HepG2 (cell line): ENCODE measurements around the gene PRMT5. TPM values are rescaled to one million over a fixed set of nuclear protein-coding genes. Genes with fewer than 3 reads are reported as not detected.

Source experiments
- ARNT2 ChIP-seq: sonication (generic); formaldehyde crosslinking; IDR thresholded peaks from 2 replicates; pipeline ENCODE4 v1.8.0; 2022; ENCODE audit warnings: mild to moderate bottlenecking, low read depth, missing genetic modification reagents, moderate library complexity
- CBFB ChIP-seq: sonication (generic); formaldehyde crosslinking; IDR thresholded peaks from 2 replicates; pipeline ENCODE4 v1.4.0; 2020; ENCODE audit warnings: missing genetic modification reagents
- CBX2 ChIP-seq, 2 experiments: fragments of 200-600 bp in 1 of 2; sonication (generic); formaldehyde crosslinking in 1 of 2; IDR thresholded peaks; 2 replicates each; pipeline versions ENCODE4 v1.7.0 to v1.8.1; 2018 to 2022; ENCODE audit warnings: low read depth in 2 of 2, low read length in 1 of 2, mild to moderate bottlenecking in 1 of 2, missing genetic modification reagents in 1 of 2
- CBX5 ChIP-seq: sonication (generic); formaldehyde crosslinking; IDR thresholded peaks from 2 replicates; pipeline ENCODE4 v1.4.0; 2020; ENCODE audit warnings: missing genetic modification reagents, borderline replicate concordance
- FOXA3 ChIP-seq: IDR thresholded peaks from 2 replicates; pipeline ENCODE4 v1.6.1; 2016; ENCODE audit warnings: missing genetic modification reagents, missing compliant biosample characterization
- ISL2 ChIP-seq: sonication (generic); formaldehyde crosslinking; IDR thresholded peaks from 2 replicates; pipeline ENCODE4 v1.5.0; 2020; ENCODE audit warnings: missing genetic modification reagents
- KMT2A ChIP-seq: sonication (generic); formaldehyde crosslinking; IDR thresholded peaks from 2 replicates; pipeline ENCODE4 v1.4.0; 2020; ENCODE audit warnings: missing genetic modification reagents
- MAFF ChIP-seq: IDR thresholded peaks from 2 replicates; pipeline ENCODE4 v1.6.1; 2011; ENCODE audit warnings: low read depth, low read length, improper control_type of control experiment
- MXD4 ChIP-seq: IDR thresholded peaks from 2 replicates; pipeline ENCODE4 v1.6.1; 2016; ENCODE audit warnings: mild to moderate bottlenecking, missing biosample characterization, missing genetic modification reagents
- PRPF4 ChIP-seq: fragments of 200-400 bp; formaldehyde crosslinking; IDR thresholded peaks from 2 replicates; pipeline ENCODE4 v1.6.1; 2016; ENCODE audit warnings: low read length, low read depth; ENCODE audit not compliant: poor library complexity, severe bottlenecking
- SRF ChIP-seq: IDR thresholded peaks from 2 replicates; pipeline ENCODE4 v1.6.1; 2011; ENCODE audit warnings: mild to moderate bottlenecking, low read depth, low read length, moderate library complexity
- U2AF1 ChIP-seq: fragments of 200-400 bp; formaldehyde crosslinking; optimal IDR thresholded peaks from 2 replicates; pipeline ENCODE3; 2017; ENCODE audit warnings: mild to moderate bottlenecking, low read depth, low read length
- ZC3H4 ChIP-seq: sonication (generic); formaldehyde crosslinking; IDR thresholded peaks from 2 replicates; pipeline ENCODE4 v1.4.0; 2020; ENCODE audit warnings: missing genetic modification reagents, borderline replicate concordance
- ZFP62 ChIP-seq: sonication (generic); formaldehyde crosslinking; IDR thresholded peaks from 2 replicates; pipeline ENCODE4 v1.4.0; 2020; ENCODE audit warnings: missing genetic modification reagents
- ZNF17 ChIP-seq: sonication (generic); formaldehyde crosslinking; IDR thresholded peaks from 2 replicates; pipeline ENCODE4 v1.5.0; 2020; ENCODE audit warnings: mild to moderate bottlenecking, missing genetic modification reagents
- ZNF441 ChIP-seq: sonication (generic); formaldehyde crosslinking; IDR thresholded peaks from 2 replicates; pipeline ENCODE4 v1.7.0; 2021; ENCODE audit warnings: missing genetic modification reagents, borderline replicate concordance
- ZNF724P ChIP-seq: sonication (generic); formaldehyde crosslinking; IDR thresholded peaks from 2 replicates; pipeline ENCODE4 v1.8.0; 2022; ENCODE audit warnings: missing genetic modification reagents, borderline replicate concordance
- ZNF777 ChIP-seq: sonication (generic); formaldehyde crosslinking; IDR thresholded peaks from 2 replicates; pipeline ENCODE4 v1.4.0; 2020; ENCODE audit warnings: missing genetic modification reagents
- ZNF841 ChIP-seq: sonication (generic); formaldehyde crosslinking; IDR thresholded peaks from 2 replicates; pipeline ENCODE4 v1.8.1; 2023; ENCODE audit warnings: missing genetic modification reagents, borderline replicate concordance
- polyA plus RNA-seq, 8 experiments: library from polyadenylated mRNA; depleted of rRNA in 3 of 8; stranded (reverse) in 7 of 8; unstranded in 1 of 8; fragments of >200 nt; fragmentation: Illumina TruSeq in 4 of 8; extraction: Trizol in 4 of 8; gene quantifications; 2 replicates each; pipeline versions ENCODE4 v1.2.1 to v1.2.3, GENCODE V29; 2011 to 2016; ENCODE audit warnings: low read depth in 4 of 8, missing spikeins in 1 of 8, mixed read lengths in 1 of 8; ENCODE audit not compliant: insufficient read depth in 1 of 8
- total RNA-seq, 5 experiments: library from RNA; depleted of rRNA; stranded (reverse); fragments of >200 nt; fragmentation: Illumina TruSeq; extraction: Trizol; gene quantifications; 2 replicates each; pipeline ENCODE4 v1.2.3, GENCODE V29; 2016; ENCODE audit warnings: low read depth in 1 of 5
- TF ChIP-seq, protein P1 (sequence below): sonication (generic); formaldehyde crosslinking; IDR thresholded peaks from 2 replicates; pipeline ENCODE4 v1.5.0; 2020; ENCODE audit warnings: mild to moderate bottlenecking, missing genetic modification reagents, borderline replicate concordance
- TF ChIP-seq, protein P2 (sequence below): sonication (generic); formaldehyde crosslinking; IDR thresholded peaks from 2 replicates; pipeline ENCODE4 v1.8.1; 2023; ENCODE audit warnings: mild to moderate bottlenecking, missing genetic modification reagents, borderline replicate concordance
- TF ChIP-seq, protein P3 (sequence below): sonication (generic); formaldehyde crosslinking; conservative IDR thresholded peaks from 2 replicates; pipeline ENCODE4 v1.8.0; 2022; ENCODE audit warnings: low read depth, missing genetic modification reagents

PRMT5 gene
- total and polyA plus RNA-seq, 2 of the 13 experiments (the other 11 are each of a cell fraction or from before 2014, with no cell fraction given), result 210 to 354 TPM

DNA sequence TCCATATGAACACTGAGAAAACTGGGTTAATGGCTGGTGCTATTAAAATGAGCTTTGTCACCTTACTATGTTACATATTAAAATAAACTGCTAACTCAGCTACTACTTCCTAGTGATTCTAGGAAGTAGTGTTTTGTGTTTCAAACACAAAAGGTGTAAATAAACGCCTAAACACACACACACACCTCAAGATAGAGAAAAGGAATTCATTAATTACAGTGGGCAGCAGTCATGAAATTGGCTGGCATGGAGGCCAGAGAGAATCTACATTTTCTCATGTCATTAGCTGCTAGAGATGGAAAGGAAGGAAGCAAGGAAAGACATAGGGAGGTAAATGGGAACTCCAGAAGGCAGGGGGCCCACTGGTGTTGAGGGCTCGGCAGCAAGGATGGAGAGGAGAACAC lies 787 bp upstream of the PRMT5 start (continued):
- TF ChIP-seq, protein P1, sequence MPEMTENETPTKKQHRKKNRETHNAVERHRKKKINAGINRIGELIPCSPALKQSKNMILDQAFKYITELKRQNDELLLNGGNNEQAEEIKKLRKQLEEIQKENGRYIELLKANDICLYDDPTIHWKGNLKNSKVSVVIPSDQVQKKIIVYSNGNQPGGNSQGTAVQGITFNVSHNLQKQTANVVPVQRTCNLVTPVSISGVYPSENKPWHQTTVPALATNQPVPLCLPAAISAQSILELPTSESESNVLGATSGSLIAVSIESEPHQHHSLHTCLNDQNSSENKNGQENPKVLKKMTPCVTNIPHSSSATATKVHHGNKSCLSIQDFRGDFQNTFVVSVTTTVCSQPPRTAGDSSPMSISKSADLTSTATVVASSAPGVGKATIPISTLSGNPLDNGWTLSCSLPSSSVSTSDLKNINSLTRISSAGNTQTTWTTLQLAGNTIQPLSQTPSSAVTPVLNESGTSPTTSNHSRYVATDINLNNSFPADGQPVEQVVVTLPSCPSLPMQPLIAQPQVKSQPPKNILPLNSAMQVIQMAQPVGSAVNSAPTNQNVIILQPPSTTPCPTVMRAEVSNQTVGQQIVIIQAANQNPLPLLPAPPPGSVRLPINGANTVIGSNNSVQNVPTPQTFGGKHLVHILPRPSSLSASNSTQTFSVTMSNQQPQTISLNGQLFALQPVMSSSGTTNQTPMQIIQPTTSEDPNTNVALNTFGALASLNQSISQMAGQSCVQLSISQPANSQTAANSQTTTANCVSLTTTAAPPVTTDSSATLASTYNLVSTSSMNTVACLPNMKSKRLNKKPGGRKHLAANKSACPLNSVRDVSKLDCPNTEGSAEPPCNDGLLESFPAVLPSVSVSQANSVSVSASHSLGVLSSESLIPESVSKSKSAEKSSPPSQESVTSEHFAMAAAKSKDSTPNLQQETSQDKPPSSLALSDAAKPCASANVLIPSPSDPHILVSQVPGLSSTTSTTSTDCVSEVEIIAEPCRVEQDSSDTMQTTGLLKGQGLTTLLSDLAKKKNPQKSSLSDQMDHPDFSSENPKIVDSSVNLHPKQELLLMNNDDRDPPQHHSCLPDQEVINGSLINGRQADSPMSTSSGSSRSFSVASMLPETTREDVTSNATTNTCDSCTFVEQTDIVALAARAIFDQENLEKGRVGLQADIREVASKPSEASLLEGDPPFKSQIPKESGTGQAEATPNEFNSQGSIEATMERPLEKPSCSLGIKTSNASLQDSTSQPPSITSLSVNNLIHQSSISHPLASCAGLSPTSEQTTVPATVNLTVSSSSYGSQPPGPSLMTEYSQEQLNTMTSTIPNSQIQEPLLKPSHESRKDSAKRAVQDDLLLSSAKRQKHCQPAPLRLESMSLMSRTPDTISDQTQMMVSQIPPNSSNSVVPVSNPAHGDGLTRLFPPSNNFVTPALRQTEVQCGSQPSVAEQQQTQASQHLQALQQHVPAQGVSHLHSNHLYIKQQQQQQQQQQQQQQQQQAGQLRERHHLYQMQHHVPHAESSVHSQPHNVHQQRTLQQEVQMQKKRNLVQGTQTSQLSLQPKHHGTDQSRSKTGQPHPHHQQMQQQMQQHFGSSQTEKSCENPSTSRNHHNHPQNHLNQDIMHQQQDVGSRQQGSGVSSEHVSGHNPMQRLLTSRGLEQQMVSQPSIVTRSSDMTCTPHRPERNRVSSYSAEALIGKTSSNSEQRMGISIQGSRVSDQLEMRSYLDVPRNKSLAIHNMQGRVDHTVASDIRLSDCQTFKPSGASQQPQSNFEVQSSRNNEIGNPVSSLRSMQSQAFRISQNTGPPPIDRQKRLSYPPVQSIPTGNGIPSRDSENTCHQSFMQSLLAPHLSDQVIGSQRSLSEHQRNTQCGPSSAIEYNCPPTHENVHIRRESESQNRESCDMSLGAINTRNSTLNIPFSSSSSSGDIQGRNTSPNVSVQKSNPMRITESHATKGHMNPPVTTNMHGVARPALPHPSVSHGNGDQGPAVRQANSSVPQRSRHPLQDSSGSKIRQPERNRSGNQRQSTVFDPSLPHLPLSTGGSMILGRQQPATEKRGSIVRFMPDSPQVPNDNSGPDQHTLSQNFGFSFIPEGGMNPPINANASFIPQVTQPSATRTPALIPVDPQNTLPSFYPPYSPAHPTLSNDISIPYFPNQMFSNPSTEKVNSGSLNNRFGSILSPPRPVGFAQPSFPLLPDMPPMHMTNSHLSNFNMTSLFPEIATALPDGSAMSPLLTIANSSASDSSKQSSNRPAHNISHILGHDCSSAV (CRISPR knock-in tag), result 0 out of 2 replicates have a peak, but pooled peaks have one; percentile 72
- TF ChIP-seq ARNT2 (no peak), ZC3H4 (CRISPR knock-in tag) (no peak), KMT2A (CRISPR knock-in tag) (no peak), ZFP62 (no peak), CBX5 (CRISPR knock-in tag) (no peak), U2AF1 (no peak), CBFB (no peak), MXD4 (CRISPR knock-in tag) (no peak), ZNF441 (no peak), MAFF (peak; percentile 55; the same call in 1 of the 2 replicates), PRPF4 (no peak), SRF (no peak), ZNF841 (peak; percentile 65; the same call in 1 of the 2 replicates), ZNF17 (CRISPR knock-in tag) (no peak), ISL2 (CRISPR knock-in tag) (no peak), ZNF777 (peak; percentile 11; the same call in 1 of the 2 replicates), ZNF724P (peak; percentile 22; the same call in 1 of the 2 replicates), FOXA3 (CRISPR knock-in tag) (no peak), CBX2 (IDR thresholded peaks at IDR 0.05; ENCODE audit: low read depth, low read length) (no peak), CBX2 (CRISPR knock-in tag; IDR thresholded peaks at IDR 0.05; ENCODE audit: low read depth) (no peak)
- TF ChIP-seq, protein P2, sequence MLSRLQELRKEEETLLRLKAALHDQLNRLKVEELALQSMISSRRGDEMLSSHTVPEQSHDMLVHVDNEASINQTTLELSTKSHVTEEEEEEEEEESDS (CRISPR knock-in tag), result no peak
- TF ChIP-seq, protein P3, sequence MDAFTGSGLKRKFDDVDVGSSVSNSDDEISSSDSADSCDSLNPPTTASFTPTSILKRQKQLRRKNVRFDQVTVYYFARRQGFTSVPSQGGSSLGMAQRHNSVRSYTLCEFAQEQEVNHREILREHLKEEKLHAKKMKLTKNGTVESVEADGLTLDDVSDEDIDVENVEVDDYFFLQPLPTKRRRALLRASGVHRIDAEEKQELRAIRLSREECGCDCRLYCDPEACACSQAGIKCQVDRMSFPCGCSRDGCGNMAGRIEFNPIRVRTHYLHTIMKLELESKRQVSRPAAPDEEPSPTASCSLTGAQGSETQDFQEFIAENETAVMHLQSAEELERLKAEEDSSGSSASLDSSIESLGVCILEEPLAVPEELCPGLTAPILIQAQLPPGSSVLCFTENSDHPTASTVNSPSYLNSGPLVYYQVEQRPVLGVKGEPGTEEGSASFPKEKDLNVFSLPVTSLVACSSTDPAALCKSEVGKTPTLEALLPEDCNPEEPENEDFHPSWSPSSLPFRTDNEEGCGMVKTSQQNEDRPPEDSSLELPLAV, result no peak
